K562 (cell line): ENCODE data around the gene TPD52L1. TPM values are rescaled to one million over a fixed set of nuclear protein-coding genes. Genes with fewer than 3 reads are reported as not detected.

Source experiments
- ASH1L ChIP-seq: fragments of 450-650 bp; IDR thresholded peaks from 2 replicates; pipeline ENCODE4 v1.6.1; 2018; ENCODE audit warnings: borderline replicate concordance, mild to moderate bottlenecking, low read depth; ENCODE audit not compliant: partially characterized antibody
- ATF1 ChIP-seq, 2 experiments: fragments of 450-650 bp in 1 of 2; IDR thresholded peaks; 2 replicates each; pipeline ENCODE4 v1.6.1; 2016; ENCODE audit warnings: missing compliant biosample characterization in 1 of 2, missing genetic modification characterization in 1 of 2
- EP300 ChIP-seq: IDR thresholded peaks from 2 replicates; pipeline ENCODE4 v1.6.1; 2012; ENCODE audit warnings: low read length, improper control_type of control experiment
- ESRRA ChIP-seq: fragments of 450-650 bp; IDR thresholded peaks from 2 replicates; pipeline ENCODE4 v1.6.1; 2014; ENCODE audit warnings: low read depth, mild to moderate bottlenecking, moderate library complexity, borderline replicate concordance
- KDM4B ChIP-seq, 2 experiments: fragments of 450-650 bp in 1 of 2; sonication (generic) in 1 of 2; IDR thresholded peaks; 2 replicates each; pipeline ENCODE4 v1.6.1; 2016 to 2017; ENCODE audit warnings: borderline replicate concordance in 2 of 2, antibody characterized with exemption in 1 of 2, low read depth in 1 of 2, mild to moderate bottlenecking in 1 of 2
- KLF1 ChIP-seq: fragments of 450-650 bp; IDR thresholded peaks from 2 replicates; pipeline ENCODE4 v1.6.1; 2016; ENCODE audit warnings: missing genetic modification characterization, missing compliant biosample characterization
- NBN ChIP-seq: fragments of 450-650 bp; IDR thresholded peaks from 2 replicates; pipeline ENCODE4 v1.6.1; 2016; ENCODE audit warnings: low read depth, mild to moderate bottlenecking
- POLR2B ChIP-seq: fragments of 450-650 bp; IDR thresholded peaks from 2 replicates; pipeline ENCODE4 v1.6.1; 2018; ENCODE audit warnings: low read depth; ENCODE audit not compliant: partially characterized antibody
- RBBP5 ChIP-seq: fragments of 200-600 bp; sonication (generic); IDR thresholded peaks from 2 replicates; pipeline ENCODE4 v1.6.1; 2012; ENCODE audit warnings: borderline replicate concordance, mild to moderate bottlenecking, low read length, control low read depth, inconsistent platforms; ENCODE audit not compliant: insufficient read depth, poor library complexity, severe bottlenecking
- RFX7 ChIP-seq: fragments of 250-450 bp; sonication (Bioruptor Pico); IDR thresholded peaks from 2 replicates; pipeline ENCODE4 v1.5.1; 2021; ENCODE audit warnings: mild to moderate bottlenecking
- SP1 ChIP-seq: sonication (generic); formaldehyde crosslinking; IDR thresholded peaks from 2 replicates; pipeline ENCODE4 v1.8.1; 2022; ENCODE audit warnings: mild to moderate bottlenecking, missing genetic modification reagents
- ZNF785 ChIP-seq: fragments of 250-450 bp; sonication (Bioruptor Pico); IDR thresholded peaks from 2 replicates; pipeline ENCODE4 v1.4.0; 2020; ENCODE audit warnings: mild to moderate bottlenecking
- polyA plus RNA-seq, 8 experiments: library from polyadenylated mRNA; depleted of rRNA in 4 of 8; stranded (reverse) in 5 of 8; unstranded in 3 of 8; fragments of >200 nt; fragmentation: Nextera tagmentation in 2 of 8; fragmentation: Illumina TruSeq in 1 of 8; extraction: Ambion mirVana in 2 of 8; extraction: Trizol in 1 of 8; gene quantifications; 2 replicates each; pipeline versions ENCODE4 v1.2.1 to v1.2.3, GENCODE V29; 2011 to 2014; ENCODE audit warnings: inconsistent platforms in 1 of 8, missing spikeins in 1 of 8
- total RNA-seq, 7 experiments: library from RNA; depleted of rRNA in 6 of 7; stranded (reverse); fragments of >200 nt in 6 of 7; fragmentation: Illumina TruSeq in 2 of 7; extraction: Trizol in 2 of 7; gene quantifications; 2 replicates each; pipeline versions ENCODE4 v1.2.1 to v1.2.3, GENCODE V29; 2011 to 2021; ENCODE audit warnings: low replicate concordance in 1 of 7
- TF ChIP-seq, protein P1 (sequence below), 2 experiments: fragments of 450-650 bp; IDR thresholded peaks; 2 replicates each; pipeline ENCODE4 v1.6.1; 2018; ENCODE audit warnings: mild to moderate bottlenecking in 2 of 2, low read depth in 1 of 2; ENCODE audit not compliant: partially characterized antibody in 2 of 2
- TF ChIP-seq, protein P2 (sequence below): sonication (generic); formaldehyde crosslinking; IDR thresholded peaks from 2 replicates; pipeline ENCODE4 v1.8.0; 2023; ENCODE audit warnings: mild to moderate bottlenecking, missing genetic modification reagents
- TF ChIP-seq, protein P3 (sequence below): fragments of 250-450 bp; sonication (Bioruptor Pico); IDR thresholded peaks from 2 replicates; pipeline ENCODE4 v1.4.0; 2020; ENCODE audit warnings: mild to moderate bottlenecking
- TF ChIP-seq, protein P4 (sequence below): fragments of 250-450 bp; sonication (Bioruptor Pico); IDR thresholded peaks from 2 replicates; pipeline ENCODE4 v1.4.0; 2020; ENCODE audit warnings: borderline replicate concordance

TPD52L1 gene
- total and polyA plus RNA-seq, 9 of the 15 experiments (the other 6 are each of a cell fraction or from before 2014, with no cell fraction given), result 12.9 to 149 (median 75.7) TPM

GRCh38 chr6:125301435-125302391 lies 148.1 kb downstream of the TPD52L1 start, which contains the start of gene HDDC2 (continued):
- TF ChIP-seq, protein P1, sequence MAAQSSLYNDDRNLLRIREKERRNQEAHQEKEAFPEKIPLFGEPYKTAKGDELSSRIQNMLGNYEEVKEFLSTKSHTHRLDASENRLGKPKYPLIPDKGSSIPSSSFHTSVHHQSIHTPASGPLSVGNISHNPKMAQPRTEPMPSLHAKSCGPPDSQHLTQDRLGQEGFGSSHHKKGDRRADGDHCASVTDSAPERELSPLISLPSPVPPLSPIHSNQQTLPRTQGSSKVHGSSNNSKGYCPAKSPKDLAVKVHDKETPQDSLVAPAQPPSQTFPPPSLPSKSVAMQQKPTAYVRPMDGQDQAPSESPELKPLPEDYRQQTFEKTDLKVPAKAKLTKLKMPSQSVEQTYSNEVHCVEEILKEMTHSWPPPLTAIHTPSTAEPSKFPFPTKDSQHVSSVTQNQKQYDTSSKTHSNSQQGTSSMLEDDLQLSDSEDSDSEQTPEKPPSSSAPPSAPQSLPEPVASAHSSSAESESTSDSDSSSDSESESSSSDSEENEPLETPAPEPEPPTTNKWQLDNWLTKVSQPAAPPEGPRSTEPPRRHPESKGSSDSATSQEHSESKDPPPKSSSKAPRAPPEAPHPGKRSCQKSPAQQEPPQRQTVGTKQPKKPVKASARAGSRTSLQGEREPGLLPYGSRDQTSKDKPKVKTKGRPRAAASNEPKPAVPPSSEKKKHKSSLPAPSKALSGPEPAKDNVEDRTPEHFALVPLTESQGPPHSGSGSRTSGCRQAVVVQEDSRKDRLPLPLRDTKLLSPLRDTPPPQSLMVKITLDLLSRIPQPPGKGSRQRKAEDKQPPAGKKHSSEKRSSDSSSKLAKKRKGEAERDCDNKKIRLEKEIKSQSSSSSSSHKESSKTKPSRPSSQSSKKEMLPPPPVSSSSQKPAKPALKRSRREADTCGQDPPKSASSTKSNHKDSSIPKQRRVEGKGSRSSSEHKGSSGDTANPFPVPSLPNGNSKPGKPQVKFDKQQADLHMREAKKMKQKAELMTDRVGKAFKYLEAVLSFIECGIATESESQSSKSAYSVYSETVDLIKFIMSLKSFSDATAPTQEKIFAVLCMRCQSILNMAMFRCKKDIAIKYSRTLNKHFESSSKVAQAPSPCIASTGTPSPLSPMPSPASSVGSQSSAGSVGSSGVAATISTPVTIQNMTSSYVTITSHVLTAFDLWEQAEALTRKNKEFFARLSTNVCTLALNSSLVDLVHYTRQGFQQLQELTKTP (IDR thresholded peaks at IDR 0.05; ENCODE audit: low read depth in 1 of 2, partially characterized antibody in 2 of 2), result peak; percentile 30 to 83
- TF ChIP-seq, protein P2, sequence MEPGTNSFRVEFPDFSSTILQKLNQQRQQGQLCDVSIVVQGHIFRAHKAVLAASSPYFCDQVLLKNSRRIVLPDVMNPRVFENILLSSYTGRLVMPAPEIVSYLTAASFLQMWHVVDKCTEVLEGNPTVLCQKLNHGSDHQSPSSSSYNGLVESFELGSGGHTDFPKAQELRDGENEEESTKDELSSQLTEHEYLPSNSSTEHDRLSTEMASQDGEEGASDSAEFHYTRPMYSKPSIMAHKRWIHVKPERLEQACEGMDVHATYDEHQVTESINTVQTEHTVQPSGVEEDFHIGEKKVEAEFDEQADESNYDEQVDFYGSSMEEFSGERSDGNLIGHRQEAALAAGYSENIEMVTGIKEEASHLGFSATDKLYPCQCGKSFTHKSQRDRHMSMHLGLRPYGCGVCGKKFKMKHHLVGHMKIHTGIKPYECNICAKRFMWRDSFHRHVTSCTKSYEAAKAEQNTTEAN (CRISPR knock-in tag), result no peak; the same call in 1 of the 2 replicates
- TF ChIP-seq, protein P3, sequence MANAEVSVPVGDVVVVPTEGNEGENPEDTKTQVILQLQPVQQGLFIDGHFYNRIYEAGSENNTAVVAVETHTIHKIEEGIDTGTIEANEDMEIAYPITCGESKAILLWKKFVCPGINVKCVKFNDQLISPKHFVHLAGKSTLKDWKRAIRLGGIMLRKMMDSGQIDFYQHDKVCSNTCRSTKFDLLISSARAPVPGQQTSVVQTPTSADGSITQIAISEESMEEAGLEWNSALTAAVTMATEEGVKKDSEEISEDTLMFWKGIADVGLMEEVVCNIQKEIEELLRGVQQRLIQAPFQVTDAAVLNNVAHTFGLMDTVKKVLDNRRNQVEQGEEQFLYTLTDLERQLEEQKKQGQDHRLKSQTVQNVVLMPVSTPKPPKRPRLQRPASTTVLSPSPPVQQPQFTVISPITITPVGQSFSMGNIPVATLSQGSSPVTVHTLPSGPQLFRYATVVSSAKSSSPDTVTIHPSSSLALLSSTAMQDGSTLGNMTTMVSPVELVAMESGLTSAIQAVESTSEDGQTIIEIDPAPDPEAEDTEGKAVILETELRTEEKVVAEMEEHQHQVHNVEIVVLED (CRISPR knock-in tag), result peak; percentile 44; the same call in 1 of the 2 replicates
- peak; percentile 88 for TF ChIP-seq RBBP5
- TF ChIP-seq KLF1 (tag), result no peak
- no peak for TF ChIP-seq ATF1 (CRISPR knock-in tag; IDR thresholded peaks at IDR 0.05)
- peak; percentile 48 for TF ChIP-seq ATF1 (tag; IDR thresholded peaks at IDR 0.05)
- no peak for TF ChIP-seq RFX7 (CRISPR knock-in tag)
- TF ChIP-seq EP300, result no peak
- TF ChIP-seq ZNF785 (CRISPR knock-in tag), result no peak
- no peak; the same call in none of the 2 replicates for TF ChIP-seq SP1 (CRISPR knock-in tag)
- peak; percentile 94 for TF ChIP-seq ESRRA
- TF ChIP-seq, protein P4, sequence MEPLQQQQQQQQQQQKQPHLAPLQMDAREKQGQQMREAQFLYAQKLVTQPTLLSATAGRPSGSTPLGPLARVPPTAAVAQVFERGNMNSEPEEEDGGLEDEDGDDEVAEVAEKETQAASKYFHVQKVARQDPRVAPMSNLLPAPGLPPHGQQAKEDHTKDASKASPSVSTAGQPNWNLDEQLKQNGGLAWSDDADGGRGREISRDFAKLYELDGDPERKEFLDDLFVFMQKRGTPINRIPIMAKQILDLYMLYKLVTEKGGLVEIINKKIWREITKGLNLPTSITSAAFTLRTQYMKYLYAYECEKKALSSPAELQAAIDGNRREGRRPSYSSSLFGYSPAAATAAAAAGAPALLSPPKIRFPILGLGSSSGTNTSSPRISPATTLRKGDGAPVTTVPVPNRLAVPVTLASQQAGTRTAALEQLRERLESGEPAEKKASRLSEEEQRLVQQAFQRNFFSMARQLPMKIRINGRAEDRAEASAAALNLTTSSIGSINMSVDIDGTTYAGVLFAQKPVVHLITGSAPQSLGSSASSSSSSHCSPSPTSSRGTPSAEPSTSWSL, result no peak
- peak; percentile 76 for TF ChIP-seq ASH1L
- peak in 1 of 2 experiments; percentile 38; a peak in 1 of 4 replicates for TF ChIP-seq KDM4B (IDR thresholded peaks at IDR 0.05; ENCODE audit: borderline replicate concordance in 2 of 2, low read depth in 1 of 2)
- TF ChIP-seq POLR2B, result peak; percentile 84
- peak; percentile 98 for TF ChIP-seq NBN
